GM19025 (cell line): ENCODE data around the gene NOL4L.
"Not testable (repeated sequence)": the region's sequence is repeated elsewhere in the genome, so short reads cannot be mapped to it uniquely, and the experiment has no call there.

Experiments used
- ATAC-seq: cut with Tn5 transposase; IDR thresholded peaks from one replicate; pipeline ENCODE4 v1.9.1; 2021; ENCODE audit warnings: mild to moderate bottlenecking, low read depth, moderate library complexity; ENCODE audit not compliant: unreplicated experiment

Gene NOL4L

GRCh38 chr20:32493356-32493755 is 91.8 kb downstream of the NOL4L start:
- ATAC-seq, result no peak

- not testable (repeated sequence) for ATAC-seq
Measured at GRCh38 chr20:32491764-32492151, 93.4 kb downstream of the NOL4L start.

GRCh38 chr20:32490942-32491763 is 94.0 kb downstream of the NOL4L start:
- ATAC-seq, result no peak

- no peak for ATAC-seq
Measured at GRCh38 chr20:32488066-32488838, 96.9 kb downstream of the NOL4L start.

GRCh38 chr20:32487381-32487780 is 97.8 kb downstream of the NOL4L start:
- no peak for ATAC-seq

GRCh38 chr20:32485770-32486478 is 99.2 kb downstream of the NOL4L start:
- ATAC-seq, result no peak

- no peak for ATAC-seq
Measured at GRCh38 chr20:32484958-32485769, 100.0 kb downstream of the NOL4L start.

GRCh38 chr20:32484225-32484957 is 100.7 kb downstream of the NOL4L start:
- no peak for ATAC-seq

GRCh38 chr20:32483351-32484224 is 101.5 kb downstream of the NOL4L start:
- ATAC-seq, result no peak

- no peak for ATAC-seq
Measured at GRCh38 chr20:32482442-32483261, 102.5 kb downstream of the NOL4L start.

- no peak for ATAC-seq
Measured at GRCh38 chr20:32482143-32482441, 103.0 kb downstream of the NOL4L start.

GRCh38 chr20:32481311-32482142 is 103.6 kb downstream of the NOL4L start:
- ATAC-seq, result no peak

- ATAC-seq, result no peak
Measured at GRCh38 chr20:32480371-32481241, 104.5 kb downstream of the NOL4L start.

GRCh38 chr20:32479697-32480171 is 105.4 kb downstream of the NOL4L start:
- ATAC-seq, result no peak

- no peak for ATAC-seq
Measured at GRCh38 chr20:32479012-32479411, 106.1 kb downstream of the NOL4L start.

- ATAC-seq, result no peak
Measured at GRCh38 chr20:32478576-32478975, 106.6 kb downstream of the NOL4L start.
